Suppressor macrophage treated with lipopolysaccharide for 4 hours (primary cell): ENCODE results near the gene CALB2.

Experiments
- DNase-seq: peaks from one replicate; pipeline ENCODE4 v3.0.0-alpha.2; 2020

Gene CALB2

DNA sequence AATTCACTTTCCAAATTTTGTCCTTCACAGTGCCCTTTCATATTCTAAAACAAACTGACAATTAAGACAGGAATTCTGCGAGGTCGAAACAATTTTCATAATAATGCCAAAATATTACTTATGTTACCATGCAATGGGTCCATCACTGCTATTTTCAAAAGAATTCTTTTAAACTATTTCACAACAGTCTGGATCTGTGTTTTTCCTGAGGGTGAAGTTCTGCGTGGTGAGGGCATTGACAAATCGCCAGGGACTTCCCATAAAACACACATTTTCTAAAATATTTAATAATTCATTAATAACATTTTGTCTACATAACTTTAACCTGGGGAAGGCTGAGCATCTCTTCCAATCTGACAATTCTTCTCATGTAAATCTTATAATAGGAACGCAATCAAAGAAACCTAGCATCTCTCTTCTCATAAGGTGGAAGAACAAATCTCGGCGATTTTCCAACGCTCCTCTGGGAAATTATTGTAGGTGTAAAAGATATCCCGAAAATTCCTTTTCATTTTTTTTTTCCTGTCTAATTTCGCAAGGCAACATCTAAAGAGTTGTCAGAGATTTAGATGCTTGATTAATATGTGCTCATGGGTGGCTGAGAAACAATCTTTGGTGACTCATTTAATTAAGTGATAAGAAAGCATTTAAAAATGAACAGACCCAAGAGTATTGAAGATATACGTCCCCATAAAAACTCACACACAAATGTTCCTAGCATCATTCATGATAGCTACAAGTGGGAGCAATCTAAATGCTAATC lies 41.5 kb downstream of the CALB2 start:
- DNase-seq, result no peak

DNA sequence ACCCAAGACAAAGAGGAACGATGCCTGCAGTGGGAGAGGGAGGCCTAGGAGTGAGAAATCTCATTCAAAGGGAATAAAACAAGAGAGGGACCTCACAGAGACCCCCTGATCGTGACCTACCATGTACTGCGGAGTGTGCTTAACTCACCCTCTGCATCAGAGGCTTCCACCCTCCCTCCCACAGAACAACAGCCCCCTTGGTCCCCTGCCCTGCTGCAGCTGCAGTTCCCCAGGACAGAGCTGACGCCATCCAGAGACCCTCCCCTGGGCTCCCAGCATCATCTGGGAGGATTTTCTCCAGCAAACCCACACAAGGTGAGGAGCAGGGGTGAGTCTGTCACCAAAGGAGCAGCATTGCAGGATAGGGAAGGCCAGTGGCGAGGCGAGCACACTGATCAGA lies 43.5 kb downstream of the CALB2 start:
- DNase-seq, result no peak

DNA sequence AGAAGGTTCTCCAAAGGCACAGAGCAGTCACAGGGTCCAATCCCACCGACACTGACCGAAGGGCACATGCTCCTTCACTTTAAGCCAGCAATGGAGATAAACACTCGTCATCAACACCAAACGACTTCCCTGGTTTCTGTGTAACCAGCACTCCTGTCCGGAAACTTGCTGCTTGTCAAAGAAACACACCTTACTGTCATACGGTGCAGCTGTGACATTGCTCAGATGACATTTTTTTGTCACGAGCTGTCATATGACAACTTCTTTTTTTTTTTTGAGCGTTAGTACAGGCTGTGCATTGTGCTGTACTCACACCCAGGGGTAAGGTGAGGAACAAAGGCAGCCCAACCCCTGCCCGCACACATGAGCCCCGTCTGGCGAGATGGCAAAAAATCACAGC lies 44.2 kb downstream of the CALB2 start:
- DNase-seq, result no peak

DNA sequence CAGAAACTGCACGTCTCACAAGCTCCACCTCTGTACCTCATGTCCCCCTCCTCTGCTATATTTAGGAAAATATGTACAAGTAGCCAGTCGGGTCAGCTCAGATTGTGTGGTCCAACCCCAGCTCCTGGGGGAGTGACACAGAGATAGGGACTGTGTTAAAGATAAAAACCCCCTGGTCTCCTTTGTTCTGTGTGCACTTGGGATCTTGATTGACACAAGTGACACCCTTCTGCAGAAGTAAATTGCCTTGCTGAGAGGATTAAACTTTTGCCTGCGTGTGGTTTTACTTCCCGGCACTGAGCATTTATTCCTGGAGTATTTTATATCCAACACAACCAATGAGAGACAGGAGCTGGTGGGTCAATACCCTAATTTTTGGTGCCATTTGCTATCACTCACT lies 45.8 kb downstream of the CALB2 start:
- DNase-seq, result no peak

DNA sequence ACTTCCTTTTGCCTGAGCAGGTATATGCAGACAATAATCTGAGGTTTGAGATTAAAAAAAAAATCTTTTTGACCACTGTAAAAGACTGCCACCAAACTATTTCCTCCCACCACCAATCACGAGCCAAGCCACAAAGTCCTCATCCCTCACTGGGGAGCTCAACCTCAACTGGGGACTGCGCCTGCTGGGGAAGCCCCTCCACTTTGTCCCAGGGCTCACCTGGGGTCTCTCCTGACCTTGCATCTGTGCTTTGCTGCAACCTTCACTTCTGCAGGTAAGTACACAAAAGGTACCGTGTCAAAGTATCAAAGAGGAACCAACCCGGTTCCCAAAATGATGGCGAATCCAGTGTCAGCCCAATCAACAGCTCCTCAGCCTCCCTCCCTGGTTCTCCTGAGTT lies 47.8 kb downstream of the CALB2 start:
- DNase-seq, result no peak

DNA sequence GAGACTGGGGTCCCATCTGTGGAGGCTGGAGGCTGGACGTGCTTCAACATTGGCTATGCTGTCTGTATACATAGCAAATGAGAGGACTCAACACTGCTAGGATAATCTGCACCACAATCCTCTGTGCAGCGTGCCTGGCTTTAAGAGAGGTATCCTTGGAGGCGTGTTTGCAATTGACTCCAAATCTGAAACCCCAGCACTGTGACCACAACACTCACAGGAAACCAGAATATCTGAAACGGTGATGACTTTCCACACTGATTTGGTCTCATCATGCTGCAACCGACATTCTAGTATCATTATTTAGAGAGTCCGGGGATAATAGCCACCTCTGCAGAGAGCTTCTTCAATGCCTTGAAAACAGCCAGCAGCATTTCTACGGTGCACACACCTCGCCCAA lies 48.2 kb downstream of the CALB2 start:
- DNase-seq, result no peak

DNA sequence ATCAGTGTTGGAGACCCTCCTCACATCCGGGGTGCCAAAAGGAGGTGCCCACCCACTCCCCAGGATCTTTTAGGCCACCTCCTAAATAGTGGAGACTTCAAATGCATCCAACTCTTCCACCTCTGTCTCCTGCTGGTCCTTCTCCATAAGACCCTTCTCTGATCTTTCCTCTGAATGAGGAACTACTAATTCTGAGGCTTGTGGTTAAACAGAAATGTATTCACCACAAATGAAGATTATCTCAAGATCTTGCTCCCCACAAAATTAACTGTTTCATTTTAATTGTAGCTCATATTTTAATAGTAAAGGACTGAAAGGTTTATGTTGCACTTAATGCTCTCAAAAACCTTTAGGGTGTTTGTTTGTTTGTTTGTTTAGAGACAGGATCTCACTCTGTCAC lies 49.2 kb downstream of the CALB2 start:
- DNase-seq, result no peak

DNA sequence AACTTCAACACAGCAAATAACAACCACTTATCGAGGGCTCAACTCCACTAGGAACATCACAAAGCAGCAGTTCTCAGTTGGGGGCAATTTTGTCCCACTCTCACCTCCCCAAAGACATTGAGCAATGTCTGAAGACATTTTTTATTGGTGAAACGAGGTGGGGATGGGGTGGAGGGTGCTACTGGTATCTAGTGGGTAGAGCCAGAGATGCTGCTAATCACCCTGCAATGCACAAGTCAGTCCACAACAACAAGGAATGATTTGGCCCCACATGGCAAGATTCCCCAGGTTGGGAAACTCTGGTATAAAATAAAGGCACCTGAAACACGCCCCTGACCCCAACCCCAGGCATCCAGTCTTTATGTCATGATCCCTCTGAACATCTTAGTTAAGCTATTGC lies 50.0 kb downstream of the CALB2 start:
- DNase-seq, result no peak

DNA sequence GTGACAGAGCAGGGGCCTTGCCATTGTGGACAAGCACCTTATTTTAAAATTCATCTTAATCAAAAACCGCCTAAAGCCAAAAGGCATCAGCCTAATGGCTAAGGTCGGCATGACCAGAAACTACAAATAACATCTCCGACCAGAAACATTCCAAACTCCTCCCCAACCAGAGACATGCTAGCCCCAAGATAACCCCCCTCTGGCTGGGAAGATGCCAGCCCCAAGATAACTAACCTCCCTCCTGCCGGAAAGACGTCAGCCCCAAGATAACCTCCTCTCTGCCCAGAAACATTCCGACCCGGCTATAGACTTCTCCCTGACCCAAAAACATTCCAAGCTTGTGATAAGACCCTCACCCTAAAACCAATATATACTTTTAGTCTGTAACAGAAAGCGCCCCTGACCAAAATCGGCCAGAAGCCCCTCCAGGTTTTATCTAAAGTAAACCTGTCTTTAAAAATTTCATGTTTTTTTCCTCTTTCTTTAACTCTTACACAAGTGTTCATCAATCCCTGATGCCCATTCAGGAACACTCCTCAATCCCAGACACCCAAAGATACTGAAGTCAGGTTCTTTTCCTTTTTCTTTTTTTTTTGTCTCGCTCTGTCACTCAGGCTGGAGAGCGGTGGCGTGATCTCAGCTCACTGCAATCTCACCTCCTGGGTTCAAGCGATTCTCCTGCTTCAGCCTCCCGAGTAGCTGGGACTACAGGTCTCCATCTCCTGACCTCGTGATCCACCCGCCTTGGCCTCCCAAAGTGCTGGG lies 50.7 kb downstream of the CALB2 start:
- no peak for DNase-seq

DNA sequence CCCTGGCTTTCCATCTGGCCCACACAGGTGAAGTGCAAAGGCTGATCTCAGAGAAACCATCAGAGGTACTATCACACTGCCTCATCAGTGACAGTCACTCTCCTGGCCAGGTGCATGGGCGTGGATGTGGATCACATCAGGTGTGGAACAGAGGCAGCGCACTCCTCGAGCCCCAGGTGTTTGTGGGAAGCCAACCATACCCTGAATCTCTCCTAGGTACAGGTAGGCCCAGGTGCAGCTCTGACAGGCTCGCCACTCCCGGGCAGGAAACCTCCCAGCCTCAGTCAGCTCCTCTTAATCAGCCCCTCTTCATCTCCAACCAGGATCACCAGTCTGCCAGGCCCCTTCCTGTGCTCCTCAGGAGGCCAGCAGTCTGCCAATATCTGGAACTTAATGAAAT lies 51.6 kb downstream of the CALB2 start:
- DNase-seq, result no peak

DNA sequence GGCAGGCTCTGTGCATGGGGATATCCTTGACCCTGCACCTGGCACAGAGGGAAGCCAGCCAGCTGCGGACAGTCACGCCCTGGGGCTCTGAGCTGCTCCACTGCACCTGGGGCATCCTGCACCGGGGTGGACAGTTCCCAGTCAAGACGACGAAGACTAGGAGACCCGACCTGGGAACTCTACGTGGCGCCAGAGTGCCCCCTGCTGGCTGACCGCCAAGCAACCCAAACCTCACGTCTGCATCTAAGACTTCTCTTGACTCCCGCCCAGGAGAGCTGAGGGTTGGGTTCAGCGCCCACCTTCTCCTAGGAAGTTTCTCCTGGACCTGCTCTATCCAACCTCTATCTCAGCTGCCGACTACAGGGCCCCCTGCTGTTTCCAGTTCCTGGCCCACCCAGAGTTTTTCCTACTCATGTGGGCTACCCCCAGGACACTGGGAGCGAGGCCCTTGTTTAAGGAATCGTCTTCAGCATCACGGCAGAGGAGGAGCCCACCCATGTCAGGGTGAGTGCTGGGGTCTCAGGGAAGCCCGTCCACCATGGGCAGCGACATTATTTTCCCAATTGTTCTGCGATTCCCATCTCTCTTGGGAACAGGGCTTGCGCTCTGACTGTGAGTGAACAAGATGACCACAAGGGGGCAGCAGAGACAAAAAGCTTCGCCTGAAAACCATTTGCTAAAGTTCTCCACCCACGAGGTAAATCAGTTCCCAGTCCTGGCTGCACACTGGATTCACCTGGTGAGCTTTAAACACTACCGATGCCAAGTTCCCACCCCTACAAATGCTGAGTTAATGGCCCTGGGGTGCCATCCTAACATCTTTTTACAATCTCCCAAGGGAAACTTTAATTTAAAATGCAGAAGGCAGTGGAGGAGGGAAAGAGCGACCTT lies 54.0 kb downstream of the CALB2 start:
- DNase-seq, result peak; percentile 83

DNA sequence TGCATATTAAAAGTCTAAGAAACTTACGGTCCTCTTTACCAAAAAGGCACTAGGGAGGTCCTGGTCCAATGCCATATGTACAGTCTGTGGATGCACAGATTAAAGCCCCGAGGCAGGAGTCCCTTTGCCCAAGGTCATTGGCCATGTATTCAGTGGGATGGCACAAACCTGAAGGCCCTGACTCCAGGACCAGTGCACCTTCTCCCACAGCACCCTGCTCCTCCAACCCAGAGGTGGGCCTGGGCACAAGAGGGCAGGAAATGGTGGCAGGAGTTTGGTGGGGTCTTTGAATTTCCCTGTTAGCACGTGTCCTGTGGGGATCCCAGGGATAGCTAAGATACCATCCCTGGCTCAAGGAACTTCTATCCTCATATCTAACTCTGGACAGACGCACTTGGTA lies 54.8 kb downstream of the CALB2 start:
- no peak for DNase-seq

DNA sequence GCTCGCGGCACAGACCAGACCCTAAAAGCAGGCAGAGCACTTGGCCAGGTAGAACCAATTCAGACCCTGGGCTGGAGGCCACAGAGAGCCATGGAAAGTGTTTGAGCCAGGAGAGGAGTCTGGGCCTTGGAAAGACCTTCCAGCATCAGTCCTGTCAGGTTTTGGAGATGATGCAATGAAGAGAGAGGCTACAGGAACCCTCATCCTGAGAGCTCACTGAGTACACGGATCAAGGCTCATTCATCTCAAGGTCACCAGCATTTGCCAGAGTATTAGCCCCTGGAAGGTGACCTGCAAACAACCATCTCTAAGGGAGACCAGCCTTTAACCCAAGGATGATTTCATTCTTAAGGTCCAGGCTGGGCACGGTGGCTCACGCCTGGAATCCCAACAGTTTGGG lies 55.5 kb downstream of the CALB2 start:
- DNase-seq, result no peak

DNA sequence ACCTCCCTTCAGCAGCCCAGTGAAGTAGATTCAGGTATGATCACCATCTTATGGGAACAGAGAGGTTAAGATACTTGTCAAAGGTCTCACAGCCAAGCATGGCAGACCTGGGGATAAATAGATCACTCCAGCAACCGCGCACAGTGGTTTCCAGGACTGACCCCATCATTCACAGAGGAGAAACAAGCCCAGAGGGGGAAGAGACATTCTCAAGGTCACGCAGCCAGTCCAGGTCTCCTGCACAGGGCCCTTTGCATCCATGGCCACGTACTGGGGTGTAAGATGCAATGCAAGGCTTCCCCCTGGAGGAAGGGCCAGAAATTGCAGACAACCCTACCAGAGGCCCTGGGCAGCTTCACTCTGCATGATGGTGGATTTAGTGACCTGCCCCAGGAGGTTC lies 63.4 kb downstream of the CALB2 start:
- peak; percentile 37 for DNase-seq

DNA sequence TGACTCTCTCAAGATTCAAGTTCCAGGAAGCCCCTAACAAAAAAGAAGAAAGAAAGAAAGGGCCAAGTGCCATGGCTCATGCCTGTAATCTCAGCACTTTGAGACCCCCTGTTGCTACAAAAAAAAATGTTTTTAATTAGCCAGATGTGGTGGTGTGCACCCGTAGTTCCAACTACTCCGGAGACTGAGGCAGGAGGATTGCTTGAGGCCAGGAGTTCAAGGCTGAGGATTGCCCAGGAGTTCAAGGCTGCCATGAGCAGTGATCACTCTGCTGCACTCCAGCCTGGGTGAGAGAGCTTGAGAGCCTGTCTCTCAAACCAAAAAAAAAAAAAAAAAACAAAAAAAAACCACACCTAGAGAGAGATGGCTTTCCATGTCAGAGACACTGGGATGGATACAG lies 64.5 kb downstream of the CALB2 start:
- DNase-seq, result no peak

DNA sequence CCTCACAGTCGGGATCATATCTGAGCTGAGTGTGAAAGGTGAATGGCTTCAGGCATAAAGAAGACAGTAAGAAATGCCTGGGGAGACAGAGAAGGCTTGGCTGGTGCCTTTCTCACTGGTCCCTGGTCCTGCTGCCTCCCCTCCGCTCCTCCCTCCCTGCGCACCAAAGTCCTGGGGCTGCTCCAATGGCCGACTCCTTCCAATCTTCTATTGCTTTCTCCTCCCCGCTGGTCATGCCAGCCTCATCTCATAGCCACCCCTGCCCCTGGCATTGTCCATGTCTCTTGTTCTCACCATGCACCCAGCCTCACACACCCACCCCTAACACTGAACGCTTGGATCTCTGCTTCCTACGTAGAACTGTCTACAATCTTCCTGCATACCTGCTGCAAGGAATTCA lies 65.3 kb downstream of the CALB2 start:
- no peak for DNase-seq

DNA sequence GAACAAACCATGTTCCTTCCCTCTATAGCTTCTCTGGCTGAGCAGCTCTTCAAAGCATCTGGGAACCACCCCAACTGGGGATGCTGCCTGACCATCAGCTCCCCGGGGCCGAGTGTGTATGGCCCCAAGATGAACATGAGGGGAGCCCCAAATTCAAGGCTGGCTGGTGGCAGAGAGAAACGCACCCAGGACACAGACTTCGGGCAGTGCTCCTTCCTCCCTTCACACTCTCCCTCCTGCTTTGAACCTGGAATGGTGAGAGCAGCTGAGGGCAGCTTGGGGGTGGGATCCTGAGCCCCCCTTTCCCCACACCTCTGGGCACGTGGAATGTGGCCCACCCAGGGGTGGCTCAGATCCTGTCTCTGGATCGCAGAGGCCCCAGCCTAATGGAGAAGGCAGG lies 66.1 kb downstream of the CALB2 start:
- no peak for DNase-seq

DNA sequence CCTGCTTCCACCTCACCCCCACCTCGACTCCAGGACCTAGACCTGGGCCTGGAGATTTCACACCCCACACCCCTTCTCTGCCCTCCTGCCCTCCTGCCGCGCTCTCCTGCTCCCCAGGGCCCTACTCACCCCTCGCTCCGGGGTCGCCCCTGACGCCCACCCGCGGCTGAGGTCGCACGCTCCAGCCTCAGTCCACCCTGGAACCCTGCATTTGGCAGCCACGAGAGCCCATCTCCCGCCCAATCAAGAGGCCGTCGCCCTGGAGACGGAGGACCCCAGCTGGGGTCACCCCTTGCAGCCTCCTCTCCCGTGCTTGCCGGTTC lies 67.2 kb downstream of the CALB2 start:
- DNase-seq, result no peak

DNA sequence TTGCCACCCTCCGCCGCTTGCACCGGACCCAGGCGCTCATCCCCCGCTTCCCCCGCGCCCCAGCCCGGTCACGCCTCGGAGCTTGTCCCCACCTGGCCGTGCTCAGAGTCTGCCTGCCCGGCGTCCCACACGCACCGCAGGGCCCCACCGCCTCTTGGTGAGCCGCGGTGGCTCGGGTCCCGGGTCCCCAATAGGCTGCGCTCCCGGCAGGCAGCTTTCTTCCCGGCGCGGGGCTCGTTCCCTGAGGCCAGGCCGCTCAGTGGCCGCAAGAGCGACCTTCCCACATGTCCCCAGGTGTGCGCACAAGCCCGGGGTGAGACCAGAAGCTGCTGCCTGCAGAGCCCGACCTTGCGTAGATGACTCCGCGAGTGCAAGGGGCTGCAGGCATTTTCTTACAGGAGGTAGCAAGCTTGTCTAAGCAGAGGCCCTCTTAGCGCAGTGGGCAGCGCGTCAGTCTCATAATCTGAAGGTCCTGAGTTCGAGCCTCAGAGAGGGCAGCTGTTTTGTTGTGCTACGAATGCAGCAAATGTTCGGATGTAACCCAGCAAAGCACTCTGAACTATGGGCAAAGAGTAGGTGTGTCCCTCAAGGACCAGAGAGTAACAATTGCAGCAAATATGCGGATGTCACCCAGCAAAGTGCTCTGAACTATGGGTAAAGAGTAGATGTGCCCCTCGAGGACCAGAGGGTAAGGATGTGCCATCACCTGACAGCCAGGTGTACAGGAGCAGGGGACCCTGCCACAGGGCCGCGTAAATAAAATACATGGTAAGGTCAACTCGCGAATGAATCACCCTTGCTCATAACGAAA lies 67.8 kb downstream of the CALB2 start:
- DNase-seq, result no peak

DNA sequence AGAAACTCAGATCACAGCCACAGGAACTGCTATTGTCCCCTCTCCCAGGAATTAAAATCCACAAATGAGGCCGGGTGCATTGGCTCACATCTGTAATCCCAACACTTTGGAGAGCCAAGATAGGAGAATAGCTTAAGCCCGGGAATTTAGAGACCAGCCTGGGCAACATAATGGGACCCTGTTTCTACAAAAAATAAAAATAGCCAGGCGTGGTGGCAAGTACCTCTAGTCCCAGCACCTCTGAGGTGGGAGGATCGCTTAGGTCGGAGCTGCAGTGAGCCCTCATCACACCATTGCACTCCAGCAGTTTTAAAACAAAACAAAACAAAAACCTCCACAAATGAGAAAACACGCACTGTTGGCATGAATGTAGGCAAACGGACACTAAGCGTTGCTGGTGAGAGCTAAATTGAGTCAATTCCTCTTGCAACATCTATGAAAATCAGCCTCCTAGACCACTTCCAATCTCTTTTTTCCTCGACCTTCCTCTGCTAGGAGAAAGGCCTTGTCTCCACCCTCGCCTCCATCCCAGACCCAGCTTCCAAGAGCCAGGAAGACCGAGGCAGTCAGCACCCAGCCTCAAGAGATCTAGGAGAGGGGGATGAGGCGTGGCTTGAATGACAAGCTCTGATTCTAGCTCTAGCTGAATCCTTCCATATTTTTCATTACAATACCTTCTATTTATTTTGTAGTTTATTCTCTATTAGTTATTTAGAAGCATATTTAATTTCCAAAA lies 68.5 kb downstream of the CALB2 start:
- DNase-seq, result no peak

DNA sequence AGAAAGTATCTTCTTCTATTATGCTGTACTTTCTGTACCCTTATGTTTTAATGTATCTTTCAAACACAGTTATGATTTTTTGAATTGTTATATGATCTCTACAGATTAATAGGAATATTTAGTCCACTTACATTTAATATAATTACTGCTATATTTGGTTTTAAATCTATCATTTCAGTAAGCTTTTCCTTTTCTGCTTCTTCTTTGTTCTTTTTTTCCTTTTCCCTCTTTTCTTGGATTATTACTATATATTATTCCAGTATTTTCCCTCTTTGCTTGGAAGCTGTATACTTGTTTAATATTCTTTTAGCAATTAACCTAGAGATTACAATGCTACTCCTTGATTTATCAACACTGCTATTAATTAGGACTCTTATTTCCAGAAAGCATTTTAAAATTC lies 69.9 kb downstream of the CALB2 start:
- DNase-seq, result no peak

DNA sequence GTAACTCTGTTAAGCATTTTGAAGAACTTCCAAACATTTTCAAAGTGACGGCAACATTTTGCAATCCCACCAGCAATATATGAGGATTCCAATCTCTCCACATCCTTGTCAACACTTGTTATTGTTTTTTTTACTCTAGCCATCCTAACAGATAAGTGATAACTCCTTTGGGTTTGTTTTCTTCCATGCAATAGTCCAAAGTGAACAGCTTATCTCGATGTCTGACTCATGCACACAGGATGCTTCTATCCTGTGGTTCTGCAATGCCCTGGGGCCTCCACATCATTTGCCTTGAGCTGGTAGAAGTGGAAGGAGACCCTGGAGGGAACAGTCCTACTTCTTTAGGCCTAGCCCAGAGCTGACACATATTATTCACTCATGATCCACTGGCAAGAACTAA lies 70.4 kb downstream of the CALB2 start:
- no peak for DNase-seq
